ENCODE results near the gene MIA3.

Gene MIA3

DNA sequence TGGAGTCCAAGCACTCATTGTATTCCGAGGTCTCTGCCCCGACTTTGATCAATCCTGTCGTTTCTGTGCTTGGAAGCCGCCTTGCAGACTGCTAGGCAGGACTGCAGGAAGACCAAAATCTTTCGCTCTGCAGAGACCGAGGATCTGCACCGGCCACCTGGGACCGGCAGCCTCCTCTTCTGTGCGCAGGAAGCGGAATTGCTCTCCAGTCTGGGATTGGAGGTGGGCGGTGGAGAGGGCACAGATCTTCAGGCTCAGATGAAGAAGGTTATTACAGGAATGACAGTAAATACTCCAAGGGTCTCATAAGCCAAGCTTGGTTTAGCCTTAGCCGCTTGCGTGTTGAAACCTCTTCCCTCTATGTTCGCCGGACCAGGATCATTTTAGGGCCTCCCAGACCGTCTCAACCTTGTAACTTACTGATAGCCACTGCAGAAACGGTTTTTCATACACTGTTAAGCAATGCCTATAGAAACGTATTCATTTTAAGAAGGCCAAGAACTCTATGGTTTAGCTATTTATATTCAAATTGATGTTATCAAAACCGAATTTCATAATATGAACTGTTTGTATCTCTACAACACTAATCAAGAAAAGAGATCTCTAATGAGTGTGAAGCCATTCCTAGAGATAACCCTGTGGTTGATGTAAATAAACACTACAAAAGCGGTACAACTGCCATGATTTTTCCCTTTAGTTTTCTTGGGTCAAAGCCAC is 1.1 kb downstream of the MIA3 start:
- peak; percentile 46 for DNase-seq (ENCODE audit: low spot score)

- DNase-seq (ENCODE audit: low spot score): no peak
These were observed 2.7 kb downstream of the MIA3 start for GRCh38 chr1:222620566-222620965.

GRCh38 chr1:222622765-222623164 is 4.9 kb downstream of the MIA3 start:
- DNase-seq (ENCODE audit: low spot score): no peak

GRCh38 chr1:222623458-222623857 is 5.6 kb downstream of the MIA3 start:
- DNase-seq (ENCODE audit: low spot score): no peak

- no peak for DNase-seq (ENCODE audit: low spot score)
These were observed 6.3 kb downstream of the MIA3 start for GRCh38 chr1:222624214-222624613.

DNA sequence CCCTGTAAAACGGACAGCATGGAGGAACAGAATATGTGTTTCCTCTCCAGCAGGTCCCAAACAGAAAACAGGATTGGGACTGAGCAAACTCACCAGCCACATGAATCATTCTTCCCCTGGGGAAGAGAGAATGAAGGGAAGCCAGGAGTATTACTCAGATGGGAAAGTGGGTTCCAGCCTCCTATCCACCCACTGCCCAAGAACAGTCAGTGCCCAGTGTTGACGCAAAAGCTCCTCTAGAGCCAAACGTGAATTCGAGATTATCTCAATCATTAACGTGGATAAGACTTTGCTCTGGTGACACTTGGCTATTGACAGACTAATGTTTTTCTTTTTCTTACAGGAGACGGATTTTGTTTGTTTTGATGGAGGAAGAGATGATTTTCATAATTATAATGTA is 9.3 kb downstream of the MIA3 start:
- peak; percentile 72 for DNase-seq (ENCODE audit: low spot score)

- DNase-seq (ENCODE audit: low spot score): no peak
These were observed 12.1 kb downstream of the MIA3 start for GRCh38 chr1:222629921-222630535.

DNA sequence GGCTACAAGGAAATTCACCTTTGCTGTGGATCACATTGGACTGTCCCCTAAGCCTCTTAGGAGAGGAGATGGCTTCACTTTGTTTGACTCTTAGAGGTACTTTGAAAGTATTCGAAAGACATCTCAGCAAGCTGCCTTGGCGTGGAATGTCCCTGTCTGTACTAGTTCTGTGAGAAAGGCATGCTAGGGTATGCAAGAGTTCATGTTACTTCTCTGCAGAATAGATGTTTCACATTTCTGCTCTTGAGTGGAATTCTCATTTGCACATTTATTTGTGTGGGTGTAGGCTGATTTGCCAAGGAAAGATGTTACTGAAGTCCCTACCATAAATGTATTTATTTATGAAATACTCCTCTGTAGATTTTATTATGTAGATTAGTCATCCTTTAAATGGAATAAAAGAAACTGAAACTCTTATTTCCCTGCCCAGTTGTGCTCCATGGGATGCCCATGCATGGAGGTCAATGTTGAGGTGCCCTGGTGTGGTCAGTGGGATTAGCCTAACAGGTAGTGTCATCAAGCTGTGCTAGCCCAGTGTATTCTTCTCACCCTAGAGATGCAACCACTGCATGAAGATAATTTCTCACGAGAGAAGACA is 13.8 kb downstream of the MIA3 start:
- no peak for DNase-seq (ENCODE audit: low spot score)

- no peak for DNase-seq (ENCODE audit: low spot score)
These were observed 14.9 kb downstream of the MIA3 start for GRCh38 chr1:222632749-222633148.

- DNase-seq (ENCODE audit: low spot score): peak; percentile 77
These were observed 16.5 kb downstream of the MIA3 start for GRCh38 chr1:222634180-222635013.

- DNase-seq (ENCODE audit: low spot score): no peak
These were observed 23.5 kb downstream of the MIA3 start for GRCh38 chr1:222641269-222641948.

DNA sequence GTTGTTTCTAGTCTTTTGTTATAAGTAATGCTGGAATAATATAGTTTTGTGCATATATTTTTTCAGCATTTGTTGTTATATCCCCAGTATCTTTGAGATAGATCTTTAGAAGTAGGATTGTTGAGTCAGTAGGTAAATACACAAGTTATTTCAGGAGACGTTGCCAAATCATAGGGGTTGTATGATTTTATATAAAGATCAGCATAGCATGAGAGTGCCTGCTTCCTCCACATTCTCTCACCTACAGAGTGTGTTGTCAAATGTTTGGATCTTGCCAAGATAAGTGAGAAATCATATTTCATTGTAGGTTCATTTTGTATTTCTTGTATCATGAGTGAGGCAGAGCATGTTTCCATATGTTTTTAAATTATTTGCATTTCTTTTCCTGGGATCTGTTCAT is 24.6 kb downstream of the MIA3 start:
- DNase-seq (ENCODE audit: low spot score): no peak

GRCh38 chr1:222643606-222643937 is 25.7 kb downstream of the MIA3 start:
- no peak for DNase-seq (ENCODE audit: low spot score)

- DNase-seq (ENCODE audit: low spot score): peak; percentile 97
These were observed 26.2 kb downstream of the MIA3 start for GRCh38 chr1:222643938-222644635.

- no peak for DNase-seq (ENCODE audit: low spot score)
These were observed 26.7 kb downstream of the MIA3 start for GRCh38 chr1:222644636-222644980.

DNA sequence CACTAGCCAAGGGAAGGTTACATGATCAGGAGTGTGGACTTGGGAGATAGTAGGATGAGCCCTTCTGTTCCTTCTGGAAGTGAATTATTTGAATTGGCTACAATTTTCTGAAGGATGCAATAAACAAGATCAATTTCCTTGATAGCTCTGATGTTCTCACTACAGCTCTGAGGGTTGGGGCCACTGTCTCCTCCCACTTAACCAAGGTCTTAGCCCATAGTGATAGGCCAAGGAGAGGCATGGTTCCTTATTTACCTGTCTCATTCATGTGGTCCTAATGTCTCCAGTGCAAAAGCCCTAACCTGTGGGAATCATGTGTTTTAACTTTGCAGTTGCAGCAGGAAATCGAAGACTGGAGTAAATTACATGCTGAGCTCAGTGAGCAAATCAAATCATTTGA is 34.8 kb downstream of the MIA3 start:
- DNase-seq (ENCODE audit: low spot score): no peak

GRCh38 chr1:222653178-222653827 is 35.4 kb downstream of the MIA3 start:
- DNase-seq (ENCODE audit: low spot score): no peak

GRCh38 chr1:222654849-222655248 is 37.0 kb downstream of the MIA3 start:
- DNase-seq (ENCODE audit: low spot score): no peak

- DNase-seq (ENCODE audit: low spot score): no peak
These were observed 38.7 kb downstream of the MIA3 start for GRCh38 chr1:222656391-222657155.

DNA sequence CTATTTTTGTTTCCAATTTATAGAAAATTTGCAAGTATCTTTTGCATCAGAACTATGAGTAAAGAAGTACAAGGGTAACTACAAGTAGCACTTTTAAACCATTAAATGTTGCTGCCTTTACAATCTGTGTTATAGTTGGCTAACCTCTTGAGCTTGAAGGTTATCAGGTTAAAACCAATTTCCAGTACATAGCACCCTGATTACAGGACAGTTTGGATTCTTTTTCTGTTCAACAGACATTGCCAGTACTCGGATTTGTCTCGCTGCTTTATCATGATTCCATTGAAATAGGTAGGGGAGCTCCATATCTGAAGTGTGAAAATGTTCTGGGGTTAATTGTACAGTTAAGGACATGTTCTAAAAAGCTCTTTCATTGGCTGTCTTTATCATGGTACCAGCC is 40.0 kb downstream of the MIA3 start:
- no peak for DNase-seq (ENCODE audit: low spot score)
